ENCODE results near the gene CPNE5. TPM values are rescaled to one million over a fixed set of nuclear protein-coding genes. Genes with fewer than 3 reads are reported as not detected.
"Not testable (repeated sequence)": the region's sequence is repeated elsewhere in the genome, so short reads cannot be mapped to it uniquely, and the experiment has no call there.

The CPNE5 gene
- total and polyA plus RNA-seq, 10 donors: 9.5 to 33.4 (median 19.3) TPM

- WGBS, 5 donors: 39 to 79% (median 62%) methylated on average over 1 of the region's 1 CpG
- peaks cover 0 to 7% (median under 1%) of the 10 kb centered on the region in 6 donors for H3K4me1 ChIP-seq
- peaks cover 0 to 5% (median 0%) of the 10 kb centered on the region in 6 donors for H3K36me3 ChIP-seq
- intact Hi-C loops (cut with DNase I; ENCODE audit: low total_unique reads): no loop called here
- DNase-seq: no peak
- no peaks in the 10 kb centered on the region for H3K27me3 ChIP-seq (replicated peaks in 1 of 7)
- TF ChIP-seq POLR2A (IDR thresholded peaks at IDR 0.05) (no peak), POLR2AphosphoS5 (IDR thresholded peaks at IDR 0.05) (no peak), CTCF (IDR thresholded peaks at IDR 0.05 in 8 of 11, conservative IDR thresholded peaks at IDR 0.05 in 3 of 11) (no peak)
- no peaks in the 10 kb centered on the region for H3K9me3 ChIP-seq
- no peak overlapping the region for H3K4me3 ChIP-seq
- H3K27ac ChIP-seq: no peak overlapping the region
Measured at GRCh38 chr6:36706339-36706738, 132.9 kb downstream of the CPNE5 start.

DNA sequence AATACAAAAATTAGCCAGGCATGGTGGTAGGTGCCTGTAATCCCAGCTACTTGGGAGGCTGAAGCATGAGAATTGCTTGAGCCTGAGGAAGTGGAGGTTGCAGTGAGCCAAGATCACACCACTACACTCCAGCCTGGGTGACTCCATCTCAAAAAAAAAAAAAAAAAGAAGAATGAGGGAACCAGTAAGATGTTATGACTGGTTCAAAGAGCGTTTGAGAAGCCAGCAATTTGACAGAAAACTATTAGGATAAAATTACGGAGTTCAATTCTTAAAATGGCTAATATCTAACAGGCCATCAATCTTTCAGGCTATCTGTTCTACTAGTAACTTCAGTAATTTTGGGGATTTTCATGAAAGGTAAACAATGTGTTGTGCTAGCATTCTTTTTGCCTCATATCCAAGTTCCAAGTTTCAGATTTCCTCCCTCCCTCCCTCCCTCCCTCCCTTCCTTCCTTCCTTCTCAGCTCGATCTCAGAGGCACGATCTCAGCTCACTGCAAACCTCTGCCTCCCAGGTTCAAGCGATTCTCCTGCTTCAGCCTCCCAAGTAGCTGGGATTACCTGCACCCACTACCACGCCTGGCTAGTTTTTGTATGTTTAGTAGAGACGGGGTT, 134.2 kb downstream of the CPNE5 start:
- intact Hi-C loops (cut with DNase I; ENCODE audit: low total_unique reads); H3K9me3 ChIP-seq; DNase-seq; H3K27ac ChIP-seq; H3K27me3 ChIP-seq (replicated peaks in 1 of 7); H3K4me3 ChIP-seq; H3K36me3 ChIP-seq: not testable (repeated sequence)
- 61 to 78% (median 67%) methylated on average over 7 of the region's 7 CpGs for WGBS, 5 donors
- H3K4me1 ChIP-seq: peaks cover 0 to 19% (median 6%) of the 10 kb centered on the region in 6 donors

DNA sequence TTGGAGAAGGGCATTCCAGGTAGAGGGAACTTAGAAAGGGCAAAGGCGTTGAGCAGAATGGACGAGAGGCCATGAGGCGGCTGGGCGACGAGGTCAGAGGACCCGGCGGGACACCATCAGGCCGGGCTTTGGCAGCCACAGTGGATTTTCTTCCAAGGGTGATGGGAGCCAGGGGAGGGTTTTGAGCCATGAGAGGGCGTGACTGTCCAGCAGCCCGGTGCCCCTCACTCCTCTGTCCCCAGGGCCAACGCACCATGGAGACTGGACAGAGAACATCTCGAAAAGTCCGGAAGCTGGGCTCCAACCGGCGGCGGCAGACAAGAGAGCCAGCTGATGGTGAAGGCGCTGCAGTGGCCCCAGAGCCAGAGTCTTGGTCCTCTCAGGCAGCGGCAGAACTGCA, 135.3 kb downstream of the CPNE5 start:
- no peak overlapping the region for H3K4me3 ChIP-seq
- H3K9me3 ChIP-seq: no peaks in the 10 kb centered on the region
- H3K27ac ChIP-seq: no peak overlapping the region
- peaks cover 0 to 5% (median 0%) of the 10 kb centered on the region in 6 donors for H3K36me3 ChIP-seq
- intact Hi-C loops (cut with DNase I; ENCODE audit: low total_unique reads): no loop called here
- TF ChIP-seq POLR2AphosphoS5 (IDR thresholded peaks at IDR 0.05) (no peak), POLR2A (IDR thresholded peaks at IDR 0.05) (no peak), CTCF (IDR thresholded peaks at IDR 0.05 in 8 of 11, conservative IDR thresholded peaks at IDR 0.05 in 3 of 11) (no peak)
- 92 to 98% (median 95%) methylated on average over 17 to 18 of the region's 18 CpGs for WGBS, 5 donors
- H3K27me3 ChIP-seq (replicated peaks in 1 of 7): no peaks in the 10 kb centered on the region
- H3K4me1 ChIP-seq: peaks cover 0 to 30% (median 6%) of the 10 kb centered on the region in 6 donors
- DNase-seq: peak; percentile 55

- Histone ChIP-seq H3K4me3 (no peak overlapping the region), H3K27me3 (replicated peaks in 1 of 7) (no peaks in the 10 kb centered on the region), H3K4me1 (peaks cover 0 to 38% (median 6%) of the 10 kb centered on the region in 6 donors), H3K9me3 (no peaks in the 10 kb centered on the region), H3K27ac (no peak overlapping the region), H3K36me3 (peaks cover 0 to 5% (median 0%) of the 10 kb centered on the region in 6 donors)
- no peak for TF ChIP-seq POLR2A (IDR thresholded peaks at IDR 0.05)
- no peak for TF ChIP-seq CTCF (IDR thresholded peaks at IDR 0.05 in 8 of 11, conservative IDR thresholded peaks at IDR 0.05 in 3 of 11)
- intact Hi-C loops (cut with DNase I; ENCODE audit: low total_unique reads): no loop called here
- WGBS, 5 donors: 86 to 95% (median 89%) methylated on average over 5 of the region's 5 CpGs
- no peak for DNase-seq
Measured at GRCh38 chr6:36703081-36703606, 136.1 kb downstream of the CPNE5 start.

Data from spleen (tissue), 11 donors.